SH-SY5Y (cell line): Measurements from ENCODE around the gene DLD.

ENCODE experiments used
- GATA2 ChIP-seq: IDR thresholded peaks from 2 replicates; pipeline ENCODE4 v1.6.1; 2011; ENCODE audit warnings: mild to moderate bottlenecking, low read depth, low read length
- GATA3 ChIP-seq: IDR thresholded peaks from 2 replicates; pipeline ENCODE4 v1.6.1; 2011; ENCODE audit warnings: low read depth, mild to moderate bottlenecking, low read length, moderate library complexity

Gene DLD

DNA sequence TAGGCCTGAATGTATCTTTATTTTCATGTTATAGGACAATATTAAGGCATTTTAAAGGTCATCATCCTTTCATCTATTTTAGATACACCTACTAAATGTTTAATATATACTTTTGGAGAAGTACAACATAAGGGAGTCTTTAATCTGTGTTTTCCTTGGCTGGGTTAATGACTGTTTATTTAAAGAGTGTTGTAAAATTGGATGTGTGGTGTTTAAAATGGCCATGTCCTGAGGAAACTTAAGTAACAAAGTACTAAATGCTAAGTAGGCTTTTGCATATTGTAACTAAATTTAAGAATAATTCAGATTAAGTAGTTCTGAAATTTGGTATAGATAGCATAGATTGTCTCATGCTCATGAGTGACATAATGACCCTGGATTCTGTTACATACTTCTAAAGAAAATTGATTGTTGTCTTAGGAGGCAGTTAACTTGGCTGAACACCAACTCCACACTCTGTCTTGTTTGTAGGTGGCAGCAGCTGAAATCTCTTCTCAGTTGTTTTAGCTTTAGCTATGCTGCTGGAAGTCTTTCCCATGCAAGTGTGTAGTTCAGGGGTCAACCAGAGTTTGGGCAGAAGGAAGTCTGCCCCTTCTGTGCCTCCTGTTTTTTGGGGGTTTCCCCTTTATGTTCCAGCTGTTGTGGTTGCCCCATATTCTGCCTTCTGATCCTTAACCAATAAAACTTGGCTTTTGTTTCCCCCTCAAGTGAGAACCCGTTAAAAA lies 29.2 kb downstream of the DLD start:
- TF ChIP-seq GATA2 = no peak
- no peak for TF ChIP-seq GATA3

DNA sequence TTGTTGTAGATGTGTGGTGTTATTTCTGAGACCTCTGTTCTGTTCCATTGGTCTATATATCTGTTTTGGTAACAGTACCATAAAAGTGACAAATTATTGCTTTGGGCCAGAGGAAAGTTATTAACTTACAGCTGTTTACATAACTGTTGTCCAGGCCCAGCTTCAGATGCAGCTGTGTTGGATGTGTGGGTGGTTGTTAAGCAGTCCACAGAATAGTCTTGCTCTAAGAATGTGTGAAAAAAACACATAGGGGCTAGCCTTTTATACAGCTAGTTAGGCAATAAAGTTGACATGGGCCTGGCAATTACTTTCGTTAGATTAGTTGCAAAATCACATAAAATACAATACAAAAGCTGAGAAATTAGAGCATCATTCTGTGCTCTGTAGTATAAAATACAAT lies 31.9 kb downstream of the DLD start:
- no peak for TF ChIP-seq GATA2

DNA sequence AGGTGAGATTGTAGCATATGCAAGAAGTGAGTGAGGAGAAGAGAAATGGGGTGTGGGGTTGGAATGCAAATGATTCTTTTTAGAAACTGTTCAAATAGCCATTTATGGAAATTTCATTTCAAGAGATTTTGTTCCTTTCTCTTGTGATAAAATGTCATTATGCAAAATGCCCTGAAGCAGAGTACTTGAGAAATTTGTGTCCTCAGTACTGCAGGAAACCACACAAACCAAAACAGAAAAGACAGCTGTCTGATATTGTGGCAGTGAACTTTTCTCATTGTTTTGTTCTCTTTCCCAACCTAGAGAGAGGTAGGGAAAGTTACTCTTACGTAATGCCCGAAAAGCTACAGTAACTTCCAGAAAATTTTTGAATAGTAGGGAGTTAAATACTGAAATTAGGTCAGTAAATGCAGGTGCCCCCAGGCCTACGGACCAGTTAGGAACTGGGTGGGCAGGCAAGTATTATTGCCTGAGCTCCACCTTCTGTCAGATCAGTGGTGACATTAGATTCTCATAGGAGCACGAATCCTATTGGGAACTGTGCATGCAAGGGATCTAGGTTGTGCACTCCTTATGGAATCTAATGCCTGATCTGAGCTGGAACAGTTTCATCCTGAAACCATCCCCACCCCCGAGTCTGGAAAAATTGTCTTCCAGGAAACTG lies 34.0 kb downstream of the DLD start:
- TF ChIP-seq GATA2 (no peak), GATA3 (no peak)

DNA sequence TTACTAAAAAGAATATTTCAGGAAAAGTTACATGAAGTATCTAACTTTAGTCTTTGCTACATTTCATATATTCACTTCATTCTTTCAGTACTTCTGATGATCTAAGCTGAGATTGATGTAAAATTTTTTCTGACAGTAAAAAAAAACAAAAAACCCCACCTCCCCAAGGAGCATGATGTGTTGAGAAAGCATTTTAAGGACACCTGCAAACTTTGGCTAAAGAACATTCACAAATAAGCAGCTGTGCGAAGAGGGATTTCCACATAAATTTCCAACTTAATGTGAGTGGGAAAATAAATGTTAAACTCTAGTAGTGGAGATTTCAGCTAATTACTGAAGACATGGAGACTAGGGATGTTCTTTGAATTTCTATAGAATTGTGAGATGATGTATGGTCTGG lies 35.5 kb downstream of the DLD start:
- TF ChIP-seq GATA3 = no peak
- no peak for TF ChIP-seq GATA2

DNA sequence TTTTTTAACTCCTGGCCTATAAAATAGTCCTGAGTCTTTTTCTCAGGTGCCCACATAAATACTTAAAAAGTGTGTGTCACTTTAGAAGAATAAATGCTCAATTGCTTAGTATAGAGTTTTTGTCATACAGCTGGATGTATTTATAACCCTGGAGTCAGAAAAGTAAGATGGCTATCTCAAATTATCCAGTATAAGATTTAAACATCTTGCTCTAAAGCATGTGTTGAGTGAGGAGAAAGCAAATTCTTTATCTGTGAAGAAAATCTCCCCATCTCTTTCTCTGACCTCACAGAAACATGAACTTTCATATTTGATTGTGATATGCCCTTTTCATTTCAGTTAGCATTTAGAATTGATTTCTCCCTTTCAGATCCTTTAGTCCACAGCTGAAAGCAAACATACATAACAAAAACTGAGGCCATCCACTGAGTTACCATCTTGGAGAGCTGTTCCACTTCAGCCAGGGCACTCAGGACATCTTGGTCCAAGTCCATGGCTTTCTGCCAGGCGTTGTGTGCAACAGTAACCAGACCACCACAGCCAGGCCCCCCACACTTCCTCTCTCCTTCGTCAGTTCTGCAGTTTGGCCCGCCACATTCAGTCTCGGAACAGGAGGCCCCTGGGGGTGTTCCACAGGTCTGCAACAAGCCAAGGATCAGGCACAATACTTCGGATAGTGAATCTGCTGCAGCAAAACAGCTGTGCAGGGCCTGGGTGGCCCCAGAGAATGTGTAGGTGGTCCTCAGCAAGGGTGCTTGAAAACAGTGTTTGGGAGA lies 40.9 kb downstream of the DLD start:
- TF ChIP-seq GATA3 = peak; percentile 82
- TF ChIP-seq GATA2 = peak; percentile 47; the same call in 1 of the 2 replicates

DNA sequence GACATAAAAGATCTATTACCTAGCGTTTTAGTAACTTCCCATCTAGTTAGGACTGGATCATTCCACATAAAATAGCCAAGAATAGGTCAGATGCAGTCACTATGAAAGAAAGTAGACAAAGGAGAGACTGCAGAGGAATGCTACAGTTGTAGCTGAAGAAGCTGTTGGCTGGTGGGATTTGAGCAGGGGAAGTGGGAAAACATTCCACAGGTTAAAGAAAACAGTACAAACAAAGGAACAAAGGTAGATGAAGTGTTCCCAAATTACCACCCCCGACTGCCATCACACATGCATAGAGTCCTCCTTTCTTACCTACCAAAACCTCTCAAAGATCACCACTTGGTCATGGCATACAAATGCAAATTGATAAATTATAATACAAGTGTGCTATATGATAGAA lies 41.8 kb downstream of the DLD start:
- TF ChIP-seq GATA3 = no peak
- TF ChIP-seq GATA2 = no peak

DNA sequence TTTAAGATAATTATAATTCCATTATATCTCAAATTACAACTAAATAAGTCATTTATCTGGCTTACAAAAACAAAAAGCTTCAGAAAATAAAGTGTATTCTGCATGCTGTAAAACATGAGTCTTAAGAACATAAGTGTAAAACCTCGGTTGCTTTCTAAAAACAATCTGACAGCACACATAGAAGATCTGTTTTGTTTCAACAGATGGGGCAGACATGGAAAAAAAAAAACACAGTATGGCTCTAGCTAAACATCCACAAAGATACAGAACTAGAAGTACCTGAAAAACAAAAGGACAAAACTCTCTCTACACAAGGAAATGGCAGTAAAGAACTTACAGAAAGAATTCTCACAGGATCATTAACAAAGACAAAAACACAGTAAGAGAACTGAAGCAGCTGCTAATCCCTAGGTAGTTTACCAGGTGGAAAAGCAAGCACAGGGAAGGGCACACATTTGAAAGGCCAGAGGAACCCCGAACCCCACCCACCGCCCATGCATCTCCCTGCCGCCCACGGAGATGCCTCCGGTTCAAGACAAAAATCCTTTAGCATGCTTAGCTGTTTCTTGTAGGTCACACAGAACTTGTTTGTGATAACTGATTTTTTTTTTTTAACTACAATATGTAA lies 42.5 kb downstream of the DLD start:
- TF ChIP-seq GATA2 (no peak), GATA3 (no peak)

DNA sequence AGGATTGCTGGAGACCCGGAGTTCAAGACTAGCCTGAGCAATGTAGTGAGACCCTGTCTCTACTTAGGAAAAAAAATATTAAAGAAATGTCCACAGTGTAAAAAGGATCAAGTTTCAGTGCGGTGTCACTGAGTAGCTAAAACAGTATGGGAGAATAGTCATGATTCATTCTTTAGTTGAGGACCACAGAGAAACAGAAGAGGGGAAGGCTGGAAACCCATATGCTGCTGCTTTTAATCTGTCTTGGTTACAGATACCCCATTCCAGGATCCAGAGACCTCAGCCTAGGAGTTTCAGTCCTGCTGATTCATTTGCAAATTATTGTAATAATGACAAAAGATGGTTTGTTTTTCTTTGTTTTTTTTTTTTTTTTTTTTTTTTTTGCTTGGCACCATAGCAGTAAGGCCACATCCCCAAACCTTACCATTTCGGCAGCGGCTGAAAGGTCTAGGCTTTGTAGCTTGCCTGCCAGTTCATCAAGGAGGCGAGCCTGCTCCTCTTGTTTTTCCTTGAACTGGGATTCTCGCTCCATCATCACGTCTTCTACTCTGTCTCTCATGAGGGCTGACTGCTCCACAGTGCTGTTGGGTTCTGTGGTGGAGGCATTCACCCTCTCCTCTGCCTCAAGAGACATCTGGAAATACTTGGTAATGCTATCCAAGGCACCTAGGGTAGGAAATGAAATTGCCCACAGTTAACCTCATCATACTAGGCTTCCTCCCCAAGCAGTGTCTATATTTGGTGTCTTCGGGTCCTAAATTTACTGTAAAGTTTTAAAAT lies 44.2 kb downstream of the DLD start:
- no peak for TF ChIP-seq GATA2

DNA sequence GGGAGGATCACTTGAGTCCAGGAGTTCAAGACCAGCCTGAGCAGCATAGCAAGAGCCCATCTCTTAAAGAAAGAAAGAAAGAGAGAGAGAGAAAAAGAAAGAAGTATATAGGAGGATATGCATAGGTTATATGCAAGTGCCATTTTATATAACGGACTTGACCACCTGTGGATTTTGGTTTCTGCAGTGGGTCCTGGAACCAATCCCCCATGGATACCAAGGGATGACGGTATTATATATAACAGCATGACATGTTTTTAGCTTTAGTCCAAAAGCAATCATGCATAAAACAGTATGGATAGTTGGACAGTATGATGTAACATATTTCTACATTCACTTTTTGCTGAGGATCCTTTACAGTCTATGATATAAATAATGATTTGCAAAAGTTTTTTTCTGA lies 45.3 kb downstream of the DLD start:
- TF ChIP-seq GATA3 (no peak), GATA2 (no peak)

DNA sequence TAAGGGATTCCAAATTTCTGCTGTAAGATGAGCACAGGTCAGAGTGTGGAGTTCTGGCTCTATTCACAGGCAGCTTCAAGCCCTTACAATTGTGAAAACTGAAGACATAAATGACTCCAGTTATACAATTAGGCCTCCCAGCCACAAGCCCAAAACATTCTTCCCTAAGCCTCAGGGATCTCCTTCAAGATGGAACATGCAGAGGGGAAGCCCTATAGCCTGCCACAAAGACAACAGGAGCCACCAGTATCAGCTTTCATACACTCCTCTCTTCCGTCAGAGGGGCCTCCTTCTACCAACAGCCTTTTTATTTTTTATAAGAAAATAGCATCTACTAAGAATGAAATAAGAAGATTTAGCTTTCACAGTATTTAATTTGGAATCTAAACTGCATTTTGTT lies 46.5 kb downstream of the DLD start:
- TF ChIP-seq GATA3 = no peak
- TF ChIP-seq GATA2 = no peak

DNA sequence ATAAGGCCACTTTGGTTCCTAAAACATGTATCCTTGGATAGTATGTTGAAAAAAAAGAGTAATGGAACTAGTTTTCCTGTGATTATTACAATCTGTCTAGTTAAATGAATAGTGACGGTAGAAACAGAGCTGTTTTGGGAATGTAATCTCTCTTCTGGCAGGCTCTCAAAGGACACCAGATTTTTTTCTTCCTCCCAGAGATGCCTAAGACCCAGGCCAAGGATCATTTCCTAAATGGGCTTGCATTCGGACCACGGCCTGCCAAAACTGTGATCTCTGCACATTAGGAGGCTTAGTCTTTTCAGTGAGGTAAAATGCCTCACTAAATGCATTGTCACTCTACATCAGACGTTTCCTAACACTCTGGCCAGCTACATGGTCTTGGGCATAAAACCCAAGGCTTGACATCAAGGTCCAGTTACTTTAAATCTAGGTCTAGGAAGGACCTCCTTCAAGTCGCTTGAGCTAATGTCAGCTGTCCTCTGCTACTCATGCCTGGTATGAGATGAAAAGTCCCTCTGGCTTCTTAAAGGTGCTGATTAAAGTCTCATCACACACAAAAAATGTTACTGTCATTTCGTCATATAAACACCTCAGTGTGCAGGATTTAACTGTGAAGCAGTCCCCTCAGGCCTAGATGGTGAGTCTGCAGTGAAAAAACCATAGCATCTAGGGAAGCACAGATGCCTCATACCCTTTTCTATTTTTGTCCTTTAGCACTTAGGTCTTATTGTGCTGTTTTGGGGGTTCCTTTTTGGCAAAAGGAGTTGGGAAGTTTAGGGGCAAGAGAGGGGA lies 47.7 kb downstream of the DLD start:
- TF ChIP-seq GATA2 (no peak), GATA3 (no peak)

DNA sequence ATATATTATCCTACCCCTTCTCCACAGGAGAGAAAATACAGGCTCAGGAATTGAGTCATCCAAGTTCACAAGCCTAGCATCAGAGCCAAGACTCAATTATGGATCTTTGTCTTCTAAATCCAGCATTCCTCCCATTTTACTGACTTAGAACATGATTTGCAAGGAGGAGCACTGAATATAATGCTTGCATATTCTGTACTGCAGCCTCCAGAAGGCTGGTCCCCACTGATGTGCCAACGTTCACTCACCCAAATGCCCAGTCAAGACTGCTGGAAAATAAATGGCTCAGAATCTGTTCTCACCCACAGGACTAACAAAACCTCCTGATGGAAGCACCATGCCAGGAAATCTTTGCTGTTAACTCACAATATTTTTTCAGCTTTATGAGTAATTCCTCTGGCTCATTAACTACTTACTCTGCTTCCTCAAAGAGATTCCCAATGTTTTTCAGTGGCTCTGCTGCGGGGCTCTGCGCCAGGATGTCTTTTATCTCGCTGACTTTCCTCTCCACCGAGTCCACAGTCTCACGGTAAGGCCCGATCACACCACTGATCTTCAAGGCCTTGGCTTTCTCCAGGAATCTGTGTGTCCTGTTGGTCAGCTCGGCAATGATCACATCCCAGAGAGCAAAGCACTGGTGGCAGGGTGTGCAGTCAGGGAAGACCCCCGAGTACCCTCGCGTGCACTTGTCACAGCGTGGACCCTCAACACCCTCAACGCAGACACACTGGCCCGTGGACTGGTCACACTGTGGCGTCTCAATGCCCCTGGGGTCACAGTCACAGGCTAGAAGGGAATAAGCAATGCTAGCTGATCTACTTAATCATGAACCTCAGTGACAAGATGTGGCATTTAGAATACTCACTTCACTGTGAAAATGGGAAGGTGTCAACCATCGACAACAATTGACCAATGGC lies 48.8 kb downstream of the DLD start:
- no peak for TF ChIP-seq GATA3
- no peak for TF ChIP-seq GATA2

DNA sequence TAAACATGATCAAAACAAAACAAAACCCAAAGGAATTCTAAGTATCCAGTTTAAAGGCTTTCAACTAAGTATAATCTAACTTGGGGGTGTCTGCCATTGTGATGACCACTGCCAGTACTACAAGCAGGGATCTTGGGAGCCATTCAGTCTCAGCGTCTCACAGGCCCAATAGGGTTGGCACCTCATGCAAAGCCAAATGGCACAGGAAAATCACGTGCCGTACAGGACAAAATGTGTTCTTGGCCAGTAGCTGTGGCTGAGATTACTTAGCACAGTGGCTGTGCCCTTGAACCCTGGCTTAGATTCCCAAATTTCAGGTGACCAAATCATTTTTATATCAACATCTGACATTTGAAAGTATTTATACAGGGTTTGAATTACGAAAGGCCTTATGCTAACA lies 50.0 kb downstream of the DLD start:
- TF ChIP-seq GATA2 = no peak
- no peak for TF ChIP-seq GATA3
